Measurements from ENCODE around the gene GKN2. TPM values are rescaled to one million over a fixed set of nuclear protein-coding genes. Genes with fewer than 3 reads are reported as not detected.
"Not testable (repeated sequence)": the region's sequence is repeated elsewhere in the genome, so short reads cannot be mapped to it uniquely, and the experiment has no call there.

GKN2 gene
- polyA plus RNA-seq, 12 donors, result not detected

DNA sequence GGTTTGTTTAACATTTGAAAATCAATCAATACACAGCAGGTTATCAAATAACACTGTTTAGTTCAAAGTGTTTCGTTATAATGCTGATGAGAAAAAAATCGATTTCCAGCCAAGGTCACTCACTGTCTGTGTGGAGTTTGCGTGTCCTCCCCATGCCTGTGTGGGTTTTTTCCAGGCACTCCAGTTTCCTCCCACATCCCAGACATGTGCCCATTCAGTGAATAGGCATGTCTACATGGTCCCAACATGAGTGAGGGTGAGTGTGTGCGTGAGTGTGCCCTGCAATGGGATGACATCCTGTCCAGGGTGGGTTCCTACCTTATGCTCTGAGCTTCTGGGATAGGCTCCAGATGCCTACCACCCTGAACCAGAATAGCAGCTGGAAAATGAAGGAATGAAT is 8.7 kb upstream of the GKN2 start:
- no peak for DNase-seq

DNA sequence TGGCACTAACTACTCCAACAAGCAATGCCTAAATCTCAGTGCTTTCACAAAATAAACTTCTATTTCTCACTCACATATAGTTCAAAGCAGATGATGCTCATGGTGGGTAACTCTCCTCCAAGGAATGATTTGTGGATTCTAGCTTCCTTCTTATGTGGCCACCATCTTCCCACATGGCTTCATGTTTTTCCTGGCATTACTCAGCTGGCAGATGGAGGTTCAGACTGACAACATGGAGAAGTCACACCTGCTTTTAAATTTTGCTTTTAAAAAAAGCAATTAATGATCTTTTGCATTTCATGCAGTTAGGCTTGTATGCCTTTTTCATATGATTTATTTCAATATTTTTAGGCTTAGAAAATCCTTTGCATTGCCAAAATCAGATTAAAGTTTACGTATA is 6.3 kb upstream of the GKN2 start:
- no peak for DNase-seq

DNA sequence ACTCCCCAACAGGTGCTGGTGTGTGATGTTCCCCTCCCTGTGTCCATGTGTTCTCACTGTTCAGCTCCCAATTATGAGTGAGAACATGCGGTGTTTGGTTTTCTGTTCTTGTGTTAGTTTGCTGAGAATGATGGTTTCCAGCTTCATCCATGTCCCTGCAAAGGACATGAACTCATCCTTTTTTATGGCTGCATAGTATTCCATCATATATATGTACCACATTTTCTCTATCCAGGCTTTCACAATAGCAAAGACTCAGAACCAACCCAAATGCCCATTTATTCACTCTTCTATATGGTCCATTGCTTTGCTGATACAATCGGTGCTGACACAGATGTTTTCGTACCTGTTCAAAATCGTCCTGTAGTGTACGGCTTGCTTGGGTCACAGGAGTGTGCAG is 2.7 kb upstream of the GKN2 start:
- not testable (repeated sequence) for DNase-seq

DNA sequence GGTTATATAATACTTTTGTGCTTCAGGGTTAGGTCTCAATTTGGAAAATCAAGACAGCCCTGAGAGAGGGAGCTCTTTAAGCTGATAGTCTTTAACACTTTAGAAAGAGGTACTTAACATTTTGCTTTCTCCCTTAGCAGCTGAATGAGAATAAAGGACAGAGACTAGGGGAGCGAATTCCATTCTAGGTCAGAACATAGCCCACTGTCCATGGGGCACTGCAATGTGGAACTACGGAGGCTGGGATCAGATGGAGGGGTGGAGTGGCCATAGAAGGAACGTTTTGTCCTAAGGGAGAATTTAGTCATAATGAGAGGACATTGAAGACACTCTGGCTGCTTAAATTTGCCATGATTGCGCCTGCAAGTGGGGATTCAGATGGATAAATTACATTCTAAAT is 794 bp downstream of the GKN2 start:
- DNase-seq, result no peak

DNA sequence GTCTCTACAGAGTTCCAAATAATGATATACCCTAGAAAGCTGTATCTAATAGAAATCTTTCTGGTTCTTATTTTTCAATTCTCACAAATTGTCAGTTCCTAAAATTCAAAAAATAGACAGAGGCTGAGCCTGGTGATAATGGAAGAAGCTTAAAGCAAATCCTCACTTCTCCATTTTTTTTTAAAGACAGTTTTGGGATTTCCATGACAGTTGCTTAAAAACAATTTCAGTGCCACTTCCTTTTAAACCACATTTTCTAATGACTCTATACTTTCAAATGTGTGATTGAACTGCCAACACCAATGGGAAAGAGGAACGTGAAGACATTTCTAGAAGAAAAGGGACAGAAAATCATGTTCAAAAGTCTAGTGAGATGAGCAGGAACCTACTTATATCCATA is 4.0 kb downstream of the GKN2 start:
- DNase-seq, result no peak

DNA sequence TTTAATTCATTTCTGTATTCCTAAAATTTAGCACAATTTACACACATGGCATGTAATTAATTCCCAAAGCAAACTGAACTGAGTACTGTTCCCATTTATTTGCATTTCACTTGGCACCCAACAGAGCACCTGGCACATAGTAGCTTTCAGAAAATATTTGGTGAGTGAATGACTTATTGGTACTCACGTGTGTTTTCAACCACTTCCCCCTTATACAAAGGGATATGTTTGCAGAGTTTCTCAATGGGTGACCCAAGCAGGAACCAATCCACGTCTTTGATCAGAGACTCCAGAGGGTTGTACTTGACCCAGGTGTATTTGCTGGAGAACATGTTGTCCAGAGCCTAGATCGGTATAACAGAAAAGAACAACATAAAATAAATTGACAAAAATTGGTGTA is 6.6 kb downstream of the GKN2 start:
- no peak for DNase-seq

DNA sequence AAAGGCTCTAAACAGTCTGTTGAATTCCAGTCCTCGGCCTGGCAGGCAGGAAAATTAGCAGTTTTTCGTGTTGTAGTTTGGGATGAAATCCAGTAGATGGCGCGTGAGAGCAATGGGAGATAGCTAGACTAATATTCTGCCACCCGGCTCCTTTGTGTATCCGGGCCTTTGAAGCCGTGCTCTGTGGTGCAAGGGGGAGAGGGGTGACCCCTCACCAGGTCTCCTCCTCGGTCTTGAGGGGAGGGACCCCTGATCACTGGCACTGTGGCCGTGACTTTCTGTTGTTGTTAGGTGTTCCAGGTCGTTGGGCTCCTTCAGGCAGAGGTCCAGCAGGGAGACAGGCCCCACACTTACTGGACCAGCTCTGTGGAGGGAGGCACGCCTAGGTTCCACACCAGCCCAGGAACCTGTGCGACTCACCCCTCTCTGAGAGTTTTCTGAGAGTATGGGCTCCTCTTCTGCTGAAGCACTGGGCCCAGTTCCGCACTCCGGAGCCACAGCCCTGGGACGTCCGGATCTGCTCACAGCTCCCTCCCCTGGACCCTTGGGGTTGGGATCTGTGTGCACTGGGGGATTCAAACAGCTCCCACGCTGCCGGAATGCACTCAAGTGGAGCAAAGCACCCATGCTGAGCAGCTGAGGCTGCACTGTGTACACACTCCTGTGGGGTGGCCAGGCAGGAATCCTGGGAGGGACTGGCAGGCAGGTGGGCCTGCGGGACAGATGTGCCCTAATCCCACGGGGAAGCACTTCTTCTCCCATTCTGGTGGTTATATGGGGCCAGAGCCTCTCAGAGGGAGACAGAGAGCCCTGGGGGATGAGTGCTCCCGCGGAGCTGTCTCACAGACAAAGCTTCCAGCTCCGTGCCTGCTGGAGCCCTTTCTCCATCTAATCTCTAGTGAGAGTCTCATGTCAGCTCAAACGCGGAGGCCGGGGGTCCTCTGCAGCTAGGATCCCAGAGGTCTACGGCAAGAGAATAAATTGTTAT is 8.8 kb downstream of the GKN2 start:
- peak; percentile 81 for DNase-seq

DNA sequence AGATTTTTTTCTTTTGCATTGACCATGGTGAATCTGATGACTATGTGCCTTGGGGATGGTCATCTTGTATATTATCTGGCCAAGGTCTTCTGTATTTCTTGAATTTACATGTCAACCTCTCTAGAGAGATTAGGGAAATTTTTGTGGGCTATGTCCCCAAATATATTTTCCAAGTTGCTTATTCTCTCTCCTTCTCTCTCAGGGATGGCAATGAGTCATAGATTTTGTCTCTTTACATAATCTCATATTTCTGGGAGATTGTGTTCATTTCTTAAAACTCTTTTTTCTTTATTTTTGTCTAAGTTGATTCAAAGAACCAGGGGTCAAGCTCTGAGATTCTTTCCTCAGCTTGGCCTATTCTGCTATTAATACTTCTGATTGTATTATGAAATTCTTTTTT is 9.9 kb downstream of the GKN2 start:
- DNase-seq, result no peak

DNA sequence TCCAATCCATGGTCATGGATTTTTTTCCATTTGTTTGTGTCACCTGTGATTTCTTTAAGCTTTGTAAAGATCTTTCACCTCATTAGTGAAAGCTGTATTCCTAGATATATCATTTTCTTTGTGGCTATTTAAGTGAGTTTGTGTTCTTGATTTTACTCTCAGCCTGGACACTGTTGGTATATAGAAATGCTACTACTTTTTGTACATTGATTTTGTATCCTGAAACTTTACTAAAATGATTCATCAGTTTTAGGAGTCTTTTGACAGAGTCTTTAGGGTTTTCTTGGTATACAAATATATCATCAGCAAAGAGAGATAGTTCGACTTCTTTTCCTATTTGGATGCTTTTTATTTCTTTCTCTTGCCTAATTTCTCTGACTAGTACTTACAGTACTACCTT is 12.3 kb downstream of the GKN2 start:
- no peak for DNase-seq

DNA sequence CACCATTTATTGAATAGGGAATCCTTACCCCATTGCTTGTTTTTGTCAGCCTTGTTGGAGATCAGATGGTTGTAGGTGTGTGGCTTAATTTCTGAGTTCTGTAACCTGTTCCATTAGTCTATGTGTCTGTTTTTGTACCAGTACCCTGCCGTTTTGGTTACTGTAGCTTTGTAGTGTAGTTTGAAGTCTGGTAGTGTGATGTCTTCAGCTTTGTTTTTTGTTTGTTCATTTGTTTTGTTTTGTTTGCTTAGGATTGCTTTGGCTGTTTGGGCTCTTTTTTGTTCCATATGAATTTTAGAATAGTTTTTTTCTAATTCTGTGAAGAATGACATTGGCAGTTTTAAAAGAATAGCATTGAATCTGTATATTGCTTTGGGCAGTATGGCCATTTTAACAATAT is 12.7 kb downstream of the GKN2 start:
- DNase-seq, result no peak

DNA sequence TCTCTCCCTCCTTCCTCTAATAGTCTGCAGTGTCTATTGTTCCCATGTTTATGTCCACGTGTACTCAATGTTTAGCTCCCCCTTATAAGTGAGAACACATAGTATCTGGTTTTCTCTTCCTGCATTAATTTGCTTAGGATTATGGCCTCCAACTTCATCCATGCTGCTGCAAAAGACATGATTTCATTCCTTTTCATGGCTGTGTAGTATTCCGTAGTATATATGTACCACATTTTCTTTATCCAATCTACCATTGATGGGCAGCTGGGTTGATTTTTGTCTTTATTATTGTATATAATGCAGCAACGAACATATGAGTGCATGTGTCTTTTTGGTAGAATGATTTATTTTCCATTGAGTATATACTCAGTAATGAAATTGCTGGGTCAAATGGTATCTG is 13.8 kb downstream of the GKN2 start:
- no peak for DNase-seq

DNA sequence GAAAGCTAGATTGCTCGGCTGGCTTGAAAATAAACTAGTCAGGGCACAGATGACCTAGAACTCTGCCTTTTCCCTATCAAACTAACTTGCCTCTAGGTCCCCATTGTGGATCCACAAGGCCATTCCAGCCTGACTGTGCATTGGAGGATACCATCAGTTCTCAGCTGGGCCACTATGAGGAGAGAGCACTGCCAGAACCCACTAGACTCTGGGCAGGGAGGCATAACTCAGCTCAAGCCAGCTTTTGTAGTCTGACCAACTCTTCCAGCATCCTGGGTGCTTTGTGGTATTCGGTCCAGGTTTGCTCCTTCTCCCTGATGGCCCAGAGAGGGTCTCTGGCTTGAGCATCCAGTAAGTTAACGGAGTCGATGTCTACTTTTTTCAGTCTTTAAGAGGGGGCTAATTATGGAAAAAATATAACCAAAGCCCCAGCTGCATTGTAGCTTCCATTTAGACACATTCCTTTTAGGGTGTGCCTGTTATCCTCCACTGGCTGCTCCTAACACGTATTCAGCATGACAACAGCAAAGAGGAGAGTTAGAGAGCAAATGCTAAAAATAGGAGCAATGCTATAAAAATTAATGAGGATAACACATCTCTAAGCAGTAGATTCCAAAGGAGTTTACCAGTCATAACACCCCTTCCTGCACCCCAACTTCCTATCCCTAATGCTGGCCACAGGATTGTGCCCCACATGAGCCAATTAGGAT is 15.2 kb downstream of the GKN2 start:
- no peak for DNase-seq

DNA sequence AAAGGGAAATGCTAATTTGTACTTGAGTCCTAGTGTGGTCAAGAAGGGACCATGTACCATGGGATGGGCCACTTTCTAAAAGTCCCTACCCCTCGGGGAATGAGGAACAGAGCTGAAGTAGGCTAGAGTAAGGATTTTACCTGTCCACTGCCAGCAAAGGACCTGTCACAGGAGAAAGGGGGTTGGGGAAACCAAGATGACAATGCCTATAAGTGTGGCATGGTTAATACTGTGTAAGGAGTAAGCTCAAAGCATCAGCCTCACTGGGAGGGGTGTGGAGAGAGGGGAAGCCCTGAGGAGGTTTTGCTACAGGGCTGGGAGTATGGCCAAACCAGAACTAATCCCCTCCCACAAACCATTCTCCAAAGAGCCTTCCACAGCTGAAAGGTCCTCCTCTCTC is 15.8 kb downstream of the GKN2 start:
- no peak for DNase-seq

DNA sequence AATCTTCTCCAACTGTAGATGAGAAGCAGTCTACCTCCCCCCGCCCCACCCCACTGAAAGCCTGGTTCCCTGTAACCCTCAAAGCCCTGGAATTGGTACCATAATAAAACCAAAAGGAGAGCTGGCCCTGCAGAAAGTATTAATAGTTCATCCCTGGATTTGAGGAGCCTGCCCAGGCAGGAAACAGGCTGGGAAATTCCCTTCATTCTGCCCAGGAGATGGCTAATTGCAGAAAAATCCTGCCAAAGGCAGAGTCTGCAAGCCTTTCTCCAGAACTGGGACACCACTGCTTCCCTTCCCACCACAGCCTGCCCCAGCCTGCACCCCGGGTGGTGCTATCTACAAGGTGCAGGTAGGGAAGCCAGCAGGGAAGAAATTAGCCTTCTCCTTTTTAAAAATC is 16.3 kb downstream of the GKN2 start:
- no peak for DNase-seq

DNA sequence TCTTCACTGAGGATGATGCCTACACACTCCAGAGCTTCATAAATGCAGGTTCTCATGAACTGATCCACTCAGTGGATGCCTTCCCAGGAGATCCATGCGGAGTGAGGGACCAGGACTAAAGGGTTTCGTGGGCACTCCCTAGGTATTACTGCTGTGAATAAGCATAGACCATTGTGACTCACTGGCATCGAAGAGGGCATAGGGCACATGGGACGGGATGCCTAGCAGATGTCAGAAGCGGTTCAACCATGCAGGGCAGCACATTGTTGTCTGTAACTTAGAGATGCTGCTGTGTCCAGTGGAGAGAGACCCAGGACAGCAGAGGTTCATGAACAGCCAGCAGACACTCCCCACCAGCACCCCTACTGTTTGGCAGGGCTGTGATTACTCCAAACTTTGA is 17.2 kb downstream of the GKN2 start:
- DNase-seq, result no peak

DNA sequence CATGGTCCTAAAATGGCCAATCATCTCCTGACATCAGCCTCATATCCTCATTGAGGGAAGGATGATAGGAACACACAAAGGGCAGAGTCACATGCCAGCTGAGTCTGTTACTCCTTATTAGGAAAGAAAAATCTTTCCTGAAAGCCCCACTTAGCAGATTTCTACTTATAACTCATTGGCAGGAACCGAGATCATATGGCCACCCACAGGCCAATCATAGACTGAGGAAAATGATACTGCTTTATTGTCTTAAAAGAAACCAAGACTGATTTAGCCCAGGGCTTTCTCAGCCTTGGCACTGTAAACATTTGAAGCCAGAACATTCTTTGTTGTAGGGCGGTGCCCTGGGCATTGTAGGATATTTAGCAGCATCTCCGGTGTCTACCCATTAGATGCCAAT is 18.7 kb downstream of the GKN2 start:
- DNase-seq, result no peak

DNA sequence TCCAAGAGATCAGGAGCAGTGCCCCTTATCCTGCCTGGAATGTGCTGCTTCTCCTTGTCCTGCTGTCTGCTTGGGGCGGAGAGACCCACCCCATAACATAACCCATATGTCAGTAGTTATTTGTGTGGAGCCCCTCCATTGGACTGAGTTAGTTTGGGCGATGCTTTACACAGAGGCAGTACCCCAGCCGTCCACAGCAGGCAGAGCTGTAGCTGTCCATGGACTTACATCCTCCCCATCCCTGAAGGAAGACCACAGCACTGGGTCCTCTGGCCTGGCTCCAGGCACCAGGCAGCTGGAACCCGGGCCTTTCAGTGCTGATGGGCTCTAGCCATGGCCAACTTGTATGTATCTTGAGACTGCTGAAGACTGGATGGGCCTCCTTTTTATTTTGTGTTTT is 20.3 kb downstream of the GKN2 start:
- no peak for DNase-seq

DNA sequence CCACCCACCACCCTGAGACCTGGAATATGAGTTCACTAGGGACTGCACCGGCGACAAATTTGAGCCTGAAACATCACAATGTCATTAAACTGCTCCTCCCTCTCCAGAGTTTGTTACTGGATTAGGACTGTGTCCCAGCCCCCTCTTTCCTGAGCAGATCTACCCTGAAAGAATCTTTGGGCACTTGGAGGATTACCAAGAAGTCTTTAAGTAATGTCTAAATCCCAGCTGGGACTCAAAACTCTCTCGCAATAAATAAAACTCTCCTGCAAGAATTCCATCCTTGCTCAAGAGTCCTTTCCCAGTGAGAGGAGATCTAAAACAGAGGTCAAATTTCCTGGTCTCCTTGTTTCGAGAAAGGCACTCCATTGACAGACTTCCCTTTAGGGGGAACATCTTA is 20.9 kb downstream of the GKN2 start:
- no peak for DNase-seq

DNA sequence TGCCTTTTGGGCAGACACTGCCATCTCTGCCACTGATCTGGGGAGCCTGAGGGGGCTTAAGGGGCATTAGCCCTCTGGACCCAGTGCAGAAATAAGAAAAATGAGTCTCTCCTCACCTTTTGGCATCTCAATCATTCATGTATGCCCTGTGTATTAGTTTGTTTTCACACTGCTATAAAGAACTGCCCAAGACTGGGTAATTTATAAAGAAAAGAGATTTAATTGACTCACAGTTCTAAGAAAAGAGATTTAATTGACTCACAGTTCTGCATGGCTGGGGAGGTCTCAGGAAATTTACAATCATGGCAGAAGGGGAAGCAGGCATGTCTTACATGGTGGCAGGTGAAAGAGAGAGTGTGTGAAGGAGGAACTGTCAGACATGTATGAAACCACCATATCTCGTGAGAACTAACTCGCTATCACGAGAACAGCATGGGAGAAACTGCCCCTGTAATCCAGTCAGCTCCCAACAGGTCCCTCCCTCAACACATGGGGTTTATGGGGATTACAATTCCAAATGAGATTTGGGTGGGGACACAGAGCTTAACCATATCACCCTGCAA is 21.5 kb downstream of the GKN2 start:
- no peak for DNase-seq

DNA sequence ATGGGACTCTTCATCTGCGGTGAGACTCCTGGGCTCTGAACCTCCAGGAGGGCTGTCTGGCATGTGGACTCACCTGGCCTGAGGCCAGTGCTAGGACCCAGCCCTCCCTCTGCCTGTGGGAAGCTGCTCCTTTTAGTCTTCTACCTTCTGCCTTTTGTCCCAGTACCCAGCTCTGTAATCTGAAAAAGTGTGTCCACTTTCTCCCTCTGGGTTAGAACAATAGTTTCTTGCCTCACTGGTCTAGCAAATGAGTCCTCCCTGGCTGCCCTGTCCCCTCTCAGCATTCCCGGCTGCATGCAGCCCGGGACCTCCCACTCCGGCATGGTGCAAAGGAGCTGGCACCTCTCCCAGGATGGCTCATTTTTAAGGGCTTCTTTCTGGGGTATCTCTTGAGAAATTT is 25.9 kb downstream of the GKN2 start:
- DNase-seq, result no peak

DNA sequence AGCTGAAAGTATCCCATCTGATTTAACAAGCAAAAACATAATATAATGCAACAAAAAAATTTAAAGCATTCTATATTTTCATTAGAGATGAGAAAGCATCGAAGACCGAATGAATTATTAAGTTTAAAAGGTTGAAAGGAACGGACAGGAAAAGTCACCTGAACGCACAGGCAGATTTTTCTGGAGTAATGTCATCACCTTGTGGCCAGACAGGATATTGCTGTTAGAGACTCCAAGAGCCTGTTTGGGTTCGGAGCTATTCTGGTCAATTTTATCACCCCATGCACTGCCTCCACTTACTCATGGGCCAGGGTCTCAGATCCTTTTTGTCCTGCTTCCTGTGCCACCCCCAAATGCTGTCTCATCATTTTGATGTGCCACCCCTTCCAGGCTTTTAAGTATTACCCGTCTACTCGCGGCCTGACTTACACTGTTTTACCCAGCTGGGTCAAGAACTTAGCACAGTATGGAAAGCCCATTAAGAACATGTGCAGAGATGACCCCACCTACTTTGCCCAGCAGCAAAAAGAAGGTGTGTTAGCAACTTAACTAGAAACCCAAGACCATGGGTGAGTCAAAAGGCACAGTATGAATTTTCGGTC is 27.3 kb downstream of the GKN2 start:
- peak; percentile 40 for DNase-seq

DNA sequence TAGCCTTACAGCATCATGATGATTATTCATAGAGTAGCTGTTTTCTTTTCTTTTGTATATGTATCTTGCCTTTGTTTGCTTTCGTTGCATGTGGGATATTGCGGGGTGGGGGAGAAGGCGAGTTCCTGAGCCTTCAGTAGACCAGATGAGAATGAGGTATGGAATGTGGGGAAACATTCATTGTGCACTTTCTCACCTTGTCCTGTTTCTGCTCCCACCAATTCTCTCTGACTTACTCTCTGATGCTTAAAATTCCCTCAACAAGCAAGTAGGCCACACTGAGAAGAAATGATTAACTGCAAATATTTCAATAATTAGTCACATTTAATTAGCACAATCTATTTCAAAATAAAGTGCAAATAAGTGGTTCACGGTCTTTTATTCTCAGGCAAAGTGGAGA is 31.0 kb downstream of the GKN2 start:
- DNase-seq, result no peak
